ENCODE measurements around the gene CAPN5.

Gene CAPN5

DNA sequence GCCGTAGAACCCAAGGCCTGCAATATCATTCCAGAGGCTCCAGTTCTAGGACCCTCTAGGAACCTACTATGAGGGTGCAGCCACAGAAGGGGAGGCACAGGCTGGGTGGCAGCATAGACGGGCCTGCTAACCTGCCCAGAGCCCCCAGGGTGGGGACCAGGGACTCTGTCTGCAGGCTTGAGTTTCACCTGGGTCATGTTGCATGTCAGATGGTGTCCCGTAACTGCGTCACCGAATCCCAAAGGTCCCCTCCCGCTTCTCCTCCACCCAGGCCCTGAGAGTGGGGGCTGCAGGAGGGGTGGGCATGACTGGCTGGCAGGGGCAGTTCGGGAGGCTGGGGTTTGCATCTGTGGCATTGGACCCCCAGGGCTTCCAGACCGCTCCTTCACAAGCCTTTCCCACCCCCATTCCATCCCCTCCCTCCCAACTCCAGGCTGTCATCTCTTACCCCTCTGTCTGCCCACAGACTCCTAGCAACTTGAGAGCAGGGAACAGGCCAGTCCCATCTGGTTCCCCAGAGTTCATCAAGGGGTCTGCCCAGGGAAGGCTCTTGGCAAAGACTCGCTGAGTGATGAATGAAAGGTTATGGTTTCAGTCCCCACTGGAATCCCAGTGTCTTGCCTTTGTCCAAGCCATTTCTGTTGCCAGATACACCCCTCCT is 77.6 kb downstream of the CAPN5 start:
- Mint-ChIP-seq H3K27ac (ENCODE audit: low read depth) (no peak overlapping the region), H3K36me3 (ENCODE audit: insufficient read depth) (no peaks in the 10 kb centered on the region), H3K9me3 (no peaks in the 10 kb centered on the region), H3K4me1 (peaks cover 31% of the 10 kb centered on the region), H3K27me3 (no peaks in the 10 kb centered on the region), H3K4me3 (no peak overlapping the region)
- DNase-seq (ENCODE audit: low spot score in 2 of 2) (no peak), ATAC-seq (replicated peaks; ENCODE audit: extremely low read depth, poor library complexity, severe bottlenecking) (no peak)

- Mint-ChIP-seq H3K27me3 (no peaks in the 10 kb centered on the region), H3K27ac (ENCODE audit: low read depth) (no peak overlapping the region), H3K9me3 (no peaks in the 10 kb centered on the region), H3K36me3 (ENCODE audit: insufficient read depth) (no peaks in the 10 kb centered on the region), H3K4me1 (peaks cover 31% of the 10 kb centered on the region), H3K4me3 (no peak overlapping the region)
- no peak for DNase-seq (ENCODE audit: low spot score in 2 of 2)
- ATAC-seq (replicated peaks; ENCODE audit: extremely low read depth, poor library complexity, severe bottlenecking), result no peak
Observed at GRCh38 chr11:77144857-77145428, 78.2 kb downstream of the CAPN5 start.

DNA sequence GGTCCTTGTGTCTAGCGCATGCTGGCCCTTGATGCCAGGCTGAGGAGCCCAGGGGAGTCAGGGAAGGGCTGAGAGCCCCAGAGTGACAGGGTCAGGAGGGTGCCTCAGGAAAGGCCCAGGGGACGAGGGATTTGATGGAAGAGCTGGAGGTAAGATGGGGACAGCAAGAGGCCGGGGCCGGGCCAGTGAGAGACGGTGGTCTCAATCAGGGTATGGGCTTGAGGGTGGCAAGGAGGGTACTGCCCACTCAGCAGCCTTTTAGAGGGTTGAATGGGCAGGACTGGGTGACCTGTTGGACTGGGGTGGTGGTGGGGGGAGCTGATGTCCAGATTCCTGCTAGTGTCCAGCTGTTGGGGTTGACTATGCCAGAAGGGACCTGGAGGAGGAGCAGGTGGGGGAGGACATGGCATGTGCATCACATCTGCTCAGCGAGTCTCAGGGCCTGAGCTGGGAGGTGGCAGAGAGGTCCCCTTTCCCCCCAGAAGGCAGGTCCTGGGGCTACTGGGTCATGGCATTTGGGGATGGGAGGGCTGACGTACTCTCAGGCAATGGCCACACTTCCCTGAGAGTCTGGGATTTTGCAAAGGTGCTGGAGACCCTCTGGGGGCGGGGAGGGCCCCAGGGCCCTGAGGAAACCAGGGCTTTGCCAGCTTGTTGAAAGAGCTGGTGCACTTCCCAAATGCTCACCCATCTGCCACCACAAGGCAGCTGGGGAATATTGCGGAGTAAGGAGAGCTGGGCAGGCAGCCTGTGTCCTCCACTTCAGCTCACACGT is 79.7 kb downstream of the CAPN5 start:
- no peak for ATAC-seq (replicated peaks; ENCODE audit: extremely low read depth, poor library complexity, severe bottlenecking)
- no peaks in the 10 kb centered on the region for H3K27me3 Mint-ChIP-seq
- no peak overlapping the region for H3K4me3 Mint-ChIP-seq

DNA sequence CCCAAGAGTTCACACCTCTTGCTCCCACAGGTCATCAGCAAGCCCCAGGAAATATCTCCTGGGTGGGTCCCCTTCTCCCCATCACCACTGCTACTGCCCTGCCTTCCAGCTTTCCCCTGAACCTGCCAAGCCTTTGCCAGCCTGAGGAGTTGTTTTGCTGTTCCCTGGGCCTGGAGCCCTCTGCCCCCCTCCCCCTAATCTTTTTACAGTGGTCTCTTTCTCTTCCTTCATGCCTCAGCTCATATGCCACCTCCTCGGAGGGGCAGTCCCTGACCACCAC is 80.2 kb downstream of the CAPN5 start:
- DNase-seq (ENCODE audit: low spot score in 2 of 2), result no peak
- peak overlapping the region; percentile 3 for H3K27ac Mint-ChIP-seq (ENCODE audit: low read depth)
- no peak for ATAC-seq (replicated peaks; ENCODE audit: extremely low read depth, poor library complexity, severe bottlenecking)
- peaks cover 34% of the 10 kb centered on the region for H3K4me1 Mint-ChIP-seq
- peaks cover 2% of the 10 kb centered on the region for H3K36me3 Mint-ChIP-seq (ENCODE audit: insufficient read depth)
- H3K4me3 Mint-ChIP-seq, result no peak overlapping the region
- no peaks in the 10 kb centered on the region for H3K9me3 Mint-ChIP-seq
- H3K27me3 Mint-ChIP-seq, result no peaks in the 10 kb centered on the region

More for the DNA sequence above, 79.7 kb downstream of the CAPN5 start:
- Mint-ChIP-seq H3K4me1 (peaks cover 34% of the 10 kb centered on the region), H3K9me3 (no peaks in the 10 kb centered on the region), H3K27ac (ENCODE audit: low read depth) (peak overlapping the region; percentile 42), H3K36me3 (ENCODE audit: insufficient read depth) (no peaks in the 10 kb centered on the region)
- DNase-seq (ENCODE audit: low spot score in 2 of 2), result no peak

DNA sequence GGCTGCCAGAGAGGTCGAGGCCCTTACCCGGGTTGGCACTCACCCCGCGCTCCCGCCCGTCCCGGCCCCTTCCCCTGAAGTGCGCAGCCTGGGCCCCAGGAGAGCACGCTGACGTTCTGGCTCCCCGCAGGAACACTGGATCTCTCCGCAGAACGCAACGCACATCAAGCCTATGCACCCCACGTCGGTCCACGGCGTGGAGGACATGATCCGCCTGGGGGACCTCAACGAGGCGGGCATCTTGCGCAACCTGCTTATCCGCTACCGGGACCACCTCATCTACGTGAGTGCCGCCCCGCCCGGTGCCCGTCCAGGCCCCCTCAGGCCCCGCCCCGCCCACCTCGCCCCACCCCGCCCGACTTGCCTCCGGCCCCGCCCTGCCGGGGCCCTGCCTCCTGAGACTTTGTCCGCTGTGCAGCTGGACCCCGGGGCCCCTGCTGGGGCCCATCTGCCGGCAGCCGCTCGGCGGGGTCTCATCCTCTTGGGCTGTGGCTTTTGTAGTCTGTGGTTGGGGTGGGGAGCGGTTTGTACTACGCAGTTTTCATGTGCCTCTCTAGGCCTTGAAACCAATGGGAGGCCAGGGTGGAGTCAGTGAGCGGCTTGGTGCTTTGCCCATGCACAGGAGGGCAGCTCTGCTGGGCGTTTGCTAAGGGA is 81.0 kb downstream of the CAPN5 start:
- H3K4me3 Mint-ChIP-seq, result peak overlapping the region; percentile 52
- DNase-seq (ENCODE audit: low spot score in 2 of 2) (peak in 1 of 2 donors; percentile 16), ATAC-seq (replicated peaks; ENCODE audit: extremely low read depth, poor library complexity, severe bottlenecking) (peak; percentile 31)
- H3K4me1 Mint-ChIP-seq, result peaks cover 34% of the 10 kb centered on the region
- H3K9me3 Mint-ChIP-seq, result no peaks in the 10 kb centered on the region
- H3K36me3 Mint-ChIP-seq (ENCODE audit: insufficient read depth), result peaks cover 2% of the 10 kb centered on the region
- H3K27me3 Mint-ChIP-seq, result no peaks in the 10 kb centered on the region
- peak overlapping the region; percentile 17 for H3K27ac Mint-ChIP-seq (ENCODE audit: low read depth)

- ATAC-seq (replicated peaks; ENCODE audit: extremely low read depth, poor library complexity, severe bottlenecking) (no peak), DNase-seq (ENCODE audit: low spot score in 2 of 2) (no peak)
- Mint-ChIP-seq H3K4me3 (no peak overlapping the region), H3K27me3 (no peaks in the 10 kb centered on the region), H3K4me1 (peaks cover 35% of the 10 kb centered on the region), H3K9me3 (no peaks in the 10 kb centered on the region), H3K36me3 (ENCODE audit: insufficient read depth) (peaks cover 2% of the 10 kb centered on the region), H3K27ac (ENCODE audit: low read depth) (no peak overlapping the region)
Observed at GRCh38 chr11:77148963-77149715, 82.4 kb downstream of the CAPN5 start.

DNA sequence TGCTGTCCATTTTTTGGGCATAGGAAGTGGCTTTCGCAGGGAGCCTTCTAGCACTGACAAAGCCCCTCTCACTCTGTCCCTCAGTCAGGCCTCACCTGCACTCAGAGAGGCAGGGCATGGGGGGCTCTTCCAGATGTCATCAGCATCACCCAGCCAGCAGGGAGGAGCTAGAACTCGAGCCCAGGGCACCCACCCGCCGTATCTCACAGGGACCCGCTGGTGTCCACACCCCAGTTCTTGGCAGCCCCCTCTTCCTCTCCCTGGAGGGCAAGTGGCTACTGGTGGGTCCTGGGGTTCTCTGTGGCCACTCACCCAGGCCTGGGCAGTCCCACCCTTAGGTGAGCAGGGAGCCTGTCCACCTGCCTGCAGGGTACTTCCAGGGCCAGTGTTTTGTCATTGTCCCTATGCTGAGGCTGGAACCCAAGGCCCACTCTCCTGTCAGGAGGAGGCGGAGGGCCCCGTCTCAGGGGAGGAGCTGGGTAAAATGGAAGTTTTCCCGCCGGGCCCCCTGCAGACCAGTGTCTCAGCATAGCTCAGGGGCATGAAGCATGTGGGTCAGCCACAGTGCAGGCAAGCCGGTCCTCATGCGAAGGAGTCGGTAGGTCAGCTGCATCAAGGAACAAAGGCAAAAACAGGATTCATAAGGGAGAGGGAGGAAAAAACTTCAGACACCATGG is 83.1 kb downstream of the CAPN5 start:
- ATAC-seq (replicated peaks; ENCODE audit: extremely low read depth, poor library complexity, severe bottlenecking) (no peak), DNase-seq (ENCODE audit: low spot score in 2 of 2) (no peak)
- Mint-ChIP-seq H3K27ac (ENCODE audit: low read depth) (peak overlapping the region; percentile 72), H3K27me3 (no peaks in the 10 kb centered on the region), H3K4me3 (no peak overlapping the region), H3K9me3 (no peaks in the 10 kb centered on the region), H3K36me3 (ENCODE audit: insufficient read depth) (peaks cover 2% of the 10 kb centered on the region), H3K4me1 (peaks cover 35% of the 10 kb centered on the region)

GRCh38 chr11:77150836-77151235 is 84.1 kb downstream of the CAPN5 start:
- peaks cover 2% of the 10 kb centered on the region for H3K36me3 Mint-ChIP-seq (ENCODE audit: insufficient read depth)
- no peak overlapping the region for H3K4me3 Mint-ChIP-seq
- H3K9me3 Mint-ChIP-seq, result no peaks in the 10 kb centered on the region
- no peaks in the 10 kb centered on the region for H3K27me3 Mint-ChIP-seq
- ATAC-seq (replicated peaks; ENCODE audit: extremely low read depth, poor library complexity, severe bottlenecking) (no peak), DNase-seq (ENCODE audit: low spot score in 2 of 2) (no peak)
- H3K4me1 Mint-ChIP-seq, result peaks cover 35% of the 10 kb centered on the region
- no peak overlapping the region for H3K27ac Mint-ChIP-seq (ENCODE audit: low read depth)

DNA sequence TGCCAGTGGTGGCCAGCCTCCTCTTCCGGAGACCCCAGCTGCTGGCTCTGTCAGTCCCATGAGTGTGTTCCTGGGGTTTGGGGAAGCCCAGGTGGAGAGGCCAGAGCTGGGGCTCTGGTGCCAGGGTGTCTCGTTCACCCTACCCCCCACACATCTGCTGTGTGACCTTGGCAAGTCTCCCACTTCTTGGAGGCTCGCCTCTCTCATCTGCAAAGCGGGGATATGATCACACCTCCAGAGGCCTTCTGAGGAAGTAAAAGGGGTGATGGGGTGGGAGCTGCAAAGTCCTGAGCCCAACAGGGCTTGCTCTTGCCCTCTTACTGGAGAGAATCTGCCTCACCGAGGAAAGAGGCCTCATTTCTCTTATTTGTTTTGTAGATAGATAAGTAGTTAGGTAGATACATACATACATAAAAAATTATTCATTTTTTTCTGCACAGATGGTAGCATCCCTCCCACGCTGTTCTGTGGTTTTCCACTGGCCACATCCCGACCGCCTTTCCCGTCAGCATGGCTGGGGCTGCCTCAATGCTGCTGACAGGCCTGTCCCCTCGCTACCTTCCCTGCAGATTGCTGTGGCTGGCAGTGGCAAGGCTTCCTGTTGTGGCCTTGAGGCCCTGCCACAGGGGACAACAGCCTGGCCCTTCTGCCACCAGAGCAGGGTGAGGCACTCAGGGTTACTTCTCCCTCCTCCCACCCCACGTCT is 85.2 kb downstream of the CAPN5 start:
- peak overlapping the region; percentile 9 for H3K4me3 Mint-ChIP-seq

GRCh38 chr11:77152846-77153245 is 86.1 kb downstream of the CAPN5 start:
- DNase-seq (ENCODE audit: low spot score in 2 of 2), result no peak
- Mint-ChIP-seq H3K36me3 (ENCODE audit: insufficient read depth) (peaks cover 2% of the 10 kb centered on the region), H3K4me1 (peaks cover 35% of the 10 kb centered on the region), H3K9me3 (no peaks in the 10 kb centered on the region), H3K27ac (ENCODE audit: low read depth) (peak overlapping the region; percentile 26), H3K27me3 (no peaks in the 10 kb centered on the region), H3K4me3 (peak overlapping the region; percentile 9)
- ATAC-seq (replicated peaks; ENCODE audit: extremely low read depth, poor library complexity, severe bottlenecking), result no peak

More for the DNA sequence above, 85.2 kb downstream of the CAPN5 start:
- peak overlapping the region; percentile 26 for H3K27ac Mint-ChIP-seq (ENCODE audit: low read depth)
- ATAC-seq (replicated peaks; ENCODE audit: extremely low read depth, poor library complexity, severe bottlenecking) (peak; percentile 66), DNase-seq (ENCODE audit: low spot score in 2 of 2) (peak in 1 of 2 donors; percentile 45)
- H3K27me3 Mint-ChIP-seq, result no peaks in the 10 kb centered on the region
- peaks cover 2% of the 10 kb centered on the region for H3K36me3 Mint-ChIP-seq (ENCODE audit: insufficient read depth)
- H3K9me3 Mint-ChIP-seq, result no peaks in the 10 kb centered on the region
- H3K4me1 Mint-ChIP-seq, result peaks cover 35% of the 10 kb centered on the region

DNA sequence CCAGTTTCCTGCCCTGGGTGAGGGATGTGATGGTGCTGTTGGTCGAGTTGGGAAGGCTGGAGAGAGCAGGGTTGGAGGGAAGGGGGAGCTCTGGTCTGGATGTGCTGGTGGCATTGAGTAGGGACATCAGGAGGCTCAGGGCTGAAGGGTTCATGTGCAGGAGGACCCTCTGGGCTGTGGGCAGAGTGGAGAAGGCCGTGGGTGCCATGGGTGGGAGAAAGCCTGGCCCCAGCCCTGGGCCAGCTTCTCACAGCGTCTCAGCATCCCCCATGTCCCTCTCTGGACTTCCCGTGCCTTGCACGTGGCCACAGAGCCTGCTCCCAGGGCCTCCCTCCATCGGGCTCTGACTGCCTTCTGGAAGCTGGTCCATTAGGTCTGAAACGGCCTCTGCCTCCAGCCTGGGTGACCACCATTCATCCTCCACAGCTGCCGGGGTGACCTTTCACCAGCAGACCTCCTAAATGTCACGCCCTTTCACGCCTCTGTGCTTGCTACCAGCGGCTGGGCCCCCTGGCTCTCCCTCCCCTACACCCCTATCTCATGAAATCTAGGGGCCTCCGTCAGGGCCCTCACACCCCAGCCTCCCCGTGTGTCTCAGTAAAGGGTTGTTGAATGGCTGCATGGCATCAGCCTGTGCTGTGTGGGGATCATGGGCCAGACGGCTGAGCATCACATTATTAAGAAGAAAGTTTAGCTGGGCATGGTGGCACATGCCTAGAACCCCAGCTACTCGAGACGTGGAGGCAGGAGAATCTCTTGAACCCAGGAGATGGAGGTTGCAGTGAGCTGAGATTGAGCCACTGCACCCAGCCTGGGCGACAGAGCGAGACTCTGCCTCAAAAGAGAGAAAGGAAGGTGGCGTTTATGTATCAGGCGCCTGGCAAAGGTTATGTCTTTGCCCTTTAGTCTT is 86.8 kb downstream of the CAPN5 start:
- ATAC-seq (replicated peaks; ENCODE audit: extremely low read depth, poor library complexity, severe bottlenecking) (no peak), DNase-seq (ENCODE audit: low spot score in 2 of 2) (no peak)
- H3K36me3 Mint-ChIP-seq (ENCODE audit: insufficient read depth), result peaks cover 2% of the 10 kb centered on the region
- peaks cover 28% of the 10 kb centered on the region for H3K4me1 Mint-ChIP-seq
- H3K27ac Mint-ChIP-seq (ENCODE audit: low read depth), result peak overlapping the region; percentile 26
- H3K27me3 Mint-ChIP-seq, result no peaks in the 10 kb centered on the region
- H3K4me3 Mint-ChIP-seq, result no peak overlapping the region
- no peaks in the 10 kb centered on the region for H3K9me3 Mint-ChIP-seq
